GM12875 (cell line): ENCODE measurements around the gene CCNG1.

Source experiments
- H3K4me3 ChIP-seq: one replicate; pipeline ENCODE4 v1.5.1; 2011; ENCODE audit warnings: low read depth, low read length, control low read depth
- TF ChIP-seq, protein P1 (sequence below): IDR thresholded peaks from 2 replicates; pipeline ENCODE4 v1.5.1; 2011; ENCODE audit warnings: low read depth, mild to moderate bottlenecking, control low read depth, inconsistent platforms, low read length, moderate library complexity, borderline replicate concordance; ENCODE audit not compliant: insufficient read depth

Gene CCNG1

DNA sequence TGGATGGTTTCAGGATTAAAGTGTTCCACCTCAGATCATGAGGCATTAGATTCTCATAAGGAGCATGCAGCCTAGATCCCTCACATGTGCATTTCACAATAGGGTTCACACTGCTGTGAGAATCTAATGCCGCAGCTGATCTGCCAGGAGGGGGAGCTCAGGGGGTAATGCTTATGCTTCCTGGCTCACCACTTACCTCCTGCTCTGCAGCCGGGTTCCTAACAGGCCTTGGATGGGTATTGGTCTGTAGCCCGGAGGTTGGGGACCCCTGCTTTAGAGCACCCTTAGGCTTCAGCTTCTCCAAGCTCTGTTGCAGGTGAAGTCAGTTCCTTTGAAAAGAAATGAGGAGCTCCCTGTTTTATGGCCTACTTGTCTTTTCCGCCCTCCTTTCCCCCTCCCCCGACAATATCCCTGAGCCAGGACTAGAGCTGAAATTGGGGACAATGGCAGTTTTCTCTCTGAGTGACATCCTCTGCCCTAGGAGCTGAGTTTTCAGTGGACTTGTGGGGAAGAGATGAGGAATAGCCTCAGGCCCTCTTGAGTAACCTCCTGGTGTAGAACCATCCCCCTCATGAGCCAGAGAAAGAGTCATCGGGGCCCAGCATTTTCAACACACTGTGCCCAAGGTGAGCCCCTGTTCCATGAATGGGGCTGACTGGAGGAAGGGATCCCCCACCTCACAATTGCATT is 51.8 kb downstream of the CCNG1 start:
- TF ChIP-seq, protein P1, sequence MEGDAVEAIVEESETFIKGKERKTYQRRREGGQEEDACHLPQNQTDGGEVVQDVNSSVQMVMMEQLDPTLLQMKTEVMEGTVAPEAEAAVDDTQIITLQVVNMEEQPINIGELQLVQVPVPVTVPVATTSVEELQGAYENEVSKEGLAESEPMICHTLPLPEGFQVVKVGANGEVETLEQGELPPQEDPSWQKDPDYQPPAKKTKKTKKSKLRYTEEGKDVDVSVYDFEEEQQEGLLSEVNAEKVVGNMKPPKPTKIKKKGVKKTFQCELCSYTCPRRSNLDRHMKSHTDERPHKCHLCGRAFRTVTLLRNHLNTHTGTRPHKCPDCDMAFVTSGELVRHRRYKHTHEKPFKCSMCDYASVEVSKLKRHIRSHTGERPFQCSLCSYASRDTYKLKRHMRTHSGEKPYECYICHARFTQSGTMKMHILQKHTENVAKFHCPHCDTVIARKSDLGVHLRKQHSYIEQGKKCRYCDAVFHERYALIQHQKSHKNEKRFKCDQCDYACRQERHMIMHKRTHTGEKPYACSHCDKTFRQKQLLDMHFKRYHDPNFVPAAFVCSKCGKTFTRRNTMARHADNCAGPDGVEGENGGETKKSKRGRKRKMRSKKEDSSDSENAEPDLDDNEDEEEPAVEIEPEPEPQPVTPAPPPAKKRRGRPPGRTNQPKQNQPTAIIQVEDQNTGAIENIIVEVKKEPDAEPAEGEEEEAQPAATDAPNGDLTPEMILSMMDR, result 0 out of 2 replicates have a peak, but pooled peaks have one; percentile 6
- no peak overlapping the region for H3K4me3 ChIP-seq

GRCh38 chr5:163489745-163490075 is 52.3 kb downstream of the CCNG1 start:
- TF ChIP-seq, protein P1, result no peak
- no peak overlapping the region for H3K4me3 ChIP-seq
